ENCODE measurements around the gene BCORL1.

- no peak for TF ChIP-seq CTCF (IDR thresholded peaks at IDR 0.05; ENCODE audit: insufficient read depth, low read depth, low read length)
- TF ChIP-seq EZH2 (IDR thresholded peaks at IDR 0.05; ENCODE audit: insufficient read depth, low read length) = no peak
Observed at GRCh38 chrX:129933700-129934099, 48.7 kb upstream of the BCORL1 start.

Measured in astrocyte (in vitro differentiated cells and primary cell).